GM21529 (cell line): ENCODE results near the gene SIL1.

Experiments
- ATAC-seq: cut with Tn5 transposase; IDR thresholded peaks from one replicate; pipeline ENCODE4 v1.9.1; 2021; ENCODE audit not compliant: unreplicated experiment

SIL1 gene

GRCh38 chr5:138963763-138964371, 234.3 kb downstream of the SIL1 start:
- no peak for ATAC-seq

- no peak for ATAC-seq
Measured at GRCh38 chr5:138962614-138963370, 235.4 kb downstream of the SIL1 start.

- ATAC-seq, result no peak
Measured at GRCh38 chr5:138961729-138962128, 236.4 kb downstream of the SIL1 start.

- ATAC-seq, result no peak
Measured at GRCh38 chr5:138961221-138961620, 236.9 kb downstream of the SIL1 start.

- no peak for ATAC-seq
Measured at GRCh38 chr5:138960145-138960692, 237.9 kb downstream of the SIL1 start.

- no peak for ATAC-seq
Measured at GRCh38 chr5:138956801-138957200, 241.4 kb downstream of the SIL1 start.

- no peak for ATAC-seq
Measured at GRCh38 chr5:138955671-138956295, 242.4 kb downstream of the SIL1 start.

- ATAC-seq, result no peak
Measured at GRCh38 chr5:138955013-138955660, 243.0 kb downstream of the SIL1 start.

- ATAC-seq, result no peak
Measured at GRCh38 chr5:138954257-138955012, 243.7 kb downstream of the SIL1 start.

GRCh38 chr5:138953387-138954256, 244.5 kb downstream of the SIL1 start:
- ATAC-seq, result no peak

- no peak for ATAC-seq
Measured at GRCh38 chr5:138952962-138953361, 245.2 kb downstream of the SIL1 start.

- no peak for ATAC-seq
Measured at GRCh38 chr5:138951986-138952735, 246.0 kb downstream of the SIL1 start.

GRCh38 chr5:138951091-138951985, 246.8 kb downstream of the SIL1 start:
- ATAC-seq, result no peak

GRCh38 chr5:138950421-138951031, 247.6 kb downstream of the SIL1 start:
- no peak for ATAC-seq

GRCh38 chr5:138949988-138950387, 248.2 kb downstream of the SIL1 start:
- ATAC-seq, result no peak

GRCh38 chr5:138949223-138949574, 249.0 kb downstream of the SIL1 start:
- no peak for ATAC-seq

GRCh38 chr5:138948471-138949222, 249.5 kb downstream of the SIL1 start:
- no peak for ATAC-seq
